Activated CD8-positive, alpha-beta memory T cell treated with anti-CD3 and anti-CD28 coated beads for 48 hours (primary cell): Measurements from ENCODE around the gene PKHD1.

Experiments
- DNase-seq, 3 experiments: peaks; one replicate each; pipeline ENCODE4 v3.0.0-alpha.2; 2020; ENCODE audit warnings: low read depth in 2 of 3, low spot score in 2 of 3

The PKHD1 gene

DNA sequence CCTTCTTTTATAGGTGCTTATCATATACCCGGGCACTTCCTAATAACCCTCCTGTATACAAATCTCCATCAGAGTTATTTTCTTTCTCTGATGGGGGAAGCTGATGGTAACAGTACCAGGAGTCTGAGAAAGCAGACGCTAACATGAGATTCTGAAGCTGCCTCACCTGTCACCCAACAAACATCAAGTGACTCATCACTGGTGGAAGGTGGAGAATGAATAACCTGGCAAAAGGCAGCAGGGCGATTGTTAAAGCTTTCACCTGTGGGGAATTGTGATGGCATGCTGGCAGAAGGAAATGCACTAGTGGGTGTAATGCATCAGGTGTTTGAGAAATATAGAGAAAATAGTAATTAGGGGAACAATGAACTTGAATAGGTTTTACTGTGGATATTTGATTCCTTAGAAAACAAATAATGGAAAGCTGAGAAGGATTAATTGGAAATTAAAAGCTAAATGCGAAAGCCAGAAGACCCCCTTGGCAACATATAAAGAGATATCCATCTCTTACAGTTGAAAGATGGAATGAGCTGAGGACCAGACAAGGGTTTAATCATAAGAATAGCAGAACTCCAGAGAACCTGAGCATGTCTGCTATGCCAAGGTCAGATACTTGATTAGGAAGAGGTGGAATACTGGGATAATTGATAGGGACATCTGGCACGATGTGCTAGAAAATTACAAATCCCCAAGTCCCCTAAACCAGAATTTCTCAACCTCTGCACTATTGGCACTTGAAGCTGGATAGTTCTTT lies 517.1 kb downstream of the PKHD1 start:
- no peak for DNase-seq

DNA sequence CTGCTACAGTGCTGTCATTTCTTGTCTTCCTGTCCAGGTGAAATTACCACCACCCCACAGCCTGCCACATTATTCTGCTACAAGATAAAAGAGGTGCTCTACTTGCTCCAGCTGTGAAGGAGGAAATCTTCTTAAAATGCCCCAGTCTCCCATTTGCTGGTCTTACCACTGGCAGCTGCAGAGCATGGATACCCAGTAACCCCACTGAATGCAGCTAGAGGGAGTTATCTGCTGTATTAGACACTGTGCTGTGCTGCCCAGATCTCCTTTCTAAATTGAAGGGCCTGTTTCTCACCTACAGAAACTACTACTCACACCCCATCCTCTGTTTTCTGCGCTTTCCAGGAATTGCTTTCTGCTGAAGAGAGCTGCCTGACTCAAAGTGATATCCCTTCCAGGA lies 517.8 kb downstream of the PKHD1 start:
- no peak for DNase-seq

DNA sequence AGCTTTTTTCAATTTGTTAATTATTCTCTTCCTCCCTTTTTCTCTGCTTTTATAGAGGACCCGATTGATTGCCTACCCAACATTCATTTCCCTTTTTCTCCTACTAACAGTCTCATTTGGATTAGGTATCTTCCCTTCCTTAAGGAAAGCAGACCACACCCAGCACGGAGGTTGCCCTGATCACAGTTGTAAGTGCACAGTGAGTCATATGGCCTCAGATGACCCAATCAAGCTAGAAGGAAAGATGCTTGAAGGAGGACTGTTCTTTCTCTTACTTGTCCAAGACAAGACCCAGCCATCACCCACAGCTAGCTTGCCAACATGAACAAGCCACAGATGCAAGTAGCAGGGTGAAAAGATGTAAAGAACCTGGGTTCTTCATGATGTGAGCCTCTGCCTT lies 518.6 kb downstream of the PKHD1 start:
- DNase-seq, result no peak

DNA sequence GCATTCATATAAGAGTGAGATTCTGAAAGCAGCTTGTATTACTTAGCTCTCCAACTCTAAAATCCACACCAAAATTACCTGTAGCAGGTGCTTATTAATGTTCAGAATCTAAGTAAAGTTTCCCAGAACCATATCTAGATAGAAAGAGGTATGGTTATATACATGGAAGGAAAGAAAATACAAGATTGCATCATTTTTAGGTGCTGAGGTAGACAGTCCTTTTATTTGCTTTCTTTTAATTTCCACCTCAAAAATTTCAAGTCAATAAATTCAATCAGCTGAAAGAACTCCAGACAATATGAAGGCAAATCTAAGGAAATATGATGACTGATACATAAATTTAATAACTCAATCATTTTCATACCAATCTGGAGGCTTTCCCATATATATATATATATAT lies 521.9 kb downstream of the PKHD1 start:
- DNase-seq, result no peak
